ENCODE results near the gene RRM1.

DNA sequence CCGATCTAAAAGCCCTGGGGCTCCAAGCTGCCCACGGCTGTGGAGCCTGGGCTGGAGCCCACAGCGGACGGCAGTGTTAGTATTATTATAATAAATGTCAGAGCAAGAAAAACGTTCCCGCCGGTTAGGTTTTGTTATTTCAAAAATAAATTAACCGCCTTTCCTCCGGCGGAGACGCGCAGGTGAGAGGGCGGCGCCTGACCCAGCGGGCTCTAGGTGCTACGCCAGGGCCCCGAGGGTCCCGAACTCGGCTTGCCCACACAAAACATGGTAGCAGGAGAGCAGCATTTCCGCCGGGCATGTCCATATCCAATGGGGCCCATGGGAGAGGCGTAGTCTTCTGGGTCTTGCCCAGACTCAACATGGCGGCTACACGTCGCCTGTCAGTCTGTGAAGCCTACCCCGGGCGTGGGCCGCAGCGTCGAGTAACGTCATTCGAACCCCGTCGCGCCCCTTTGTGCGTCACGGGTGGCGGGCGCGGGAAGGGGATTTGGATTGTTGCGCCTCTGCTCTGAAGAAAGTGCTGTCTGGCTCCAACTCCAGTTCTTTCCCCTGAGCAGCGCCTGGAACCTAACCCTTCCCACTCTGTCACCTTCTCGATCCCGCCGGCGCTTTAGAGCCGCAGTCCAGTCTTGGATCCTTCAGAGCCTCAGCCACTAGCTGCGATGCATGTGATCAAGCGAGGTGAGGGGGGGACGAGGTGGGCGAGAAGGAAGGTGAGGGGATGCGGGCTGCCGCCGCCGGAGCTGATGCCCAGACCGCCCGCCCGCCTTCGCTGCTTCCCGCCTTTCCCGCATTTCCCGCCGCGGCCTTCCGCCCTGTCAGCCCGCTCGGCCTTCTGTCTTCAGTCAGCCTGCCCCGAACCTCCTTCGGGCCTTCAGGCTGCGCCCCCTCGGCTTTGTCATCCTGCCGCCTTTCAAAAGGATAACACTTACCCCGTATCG lies at the start of gene RRM1:
- TF ChIP-seq, protein P1, sequence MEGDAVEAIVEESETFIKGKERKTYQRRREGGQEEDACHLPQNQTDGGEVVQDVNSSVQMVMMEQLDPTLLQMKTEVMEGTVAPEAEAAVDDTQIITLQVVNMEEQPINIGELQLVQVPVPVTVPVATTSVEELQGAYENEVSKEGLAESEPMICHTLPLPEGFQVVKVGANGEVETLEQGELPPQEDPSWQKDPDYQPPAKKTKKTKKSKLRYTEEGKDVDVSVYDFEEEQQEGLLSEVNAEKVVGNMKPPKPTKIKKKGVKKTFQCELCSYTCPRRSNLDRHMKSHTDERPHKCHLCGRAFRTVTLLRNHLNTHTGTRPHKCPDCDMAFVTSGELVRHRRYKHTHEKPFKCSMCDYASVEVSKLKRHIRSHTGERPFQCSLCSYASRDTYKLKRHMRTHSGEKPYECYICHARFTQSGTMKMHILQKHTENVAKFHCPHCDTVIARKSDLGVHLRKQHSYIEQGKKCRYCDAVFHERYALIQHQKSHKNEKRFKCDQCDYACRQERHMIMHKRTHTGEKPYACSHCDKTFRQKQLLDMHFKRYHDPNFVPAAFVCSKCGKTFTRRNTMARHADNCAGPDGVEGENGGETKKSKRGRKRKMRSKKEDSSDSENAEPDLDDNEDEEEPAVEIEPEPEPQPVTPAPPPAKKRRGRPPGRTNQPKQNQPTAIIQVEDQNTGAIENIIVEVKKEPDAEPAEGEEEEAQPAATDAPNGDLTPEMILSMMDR (optimal IDR thresholded peaks at IDR 0.05 in 1 of 3, IDR thresholded peaks at IDR 0.05 in 1 of 3, conservative IDR thresholded peaks at IDR 0.05 in 1 of 3; ENCODE audit: extremely low read depth in 1 of 3, insufficient read depth in 2 of 3, low read length in 3 of 3), result no peak
- TF ChIP-seq EZH2 (IDR thresholded peaks at IDR 0.05; ENCODE audit: low read length), result no peak

Data from keratinocyte (primary cell).